Gastroesophageal sphincter (tissue), 4 donors: ENCODE results near the gene PBX1. TPM values are rescaled to one million over a fixed set of nuclear protein-coding genes. Genes with fewer than 3 reads are reported as not detected.

Experiments
- ATAC-seq: fragments of 150-250 bp; one replicate; pipeline ENCODE4 v1.9.1; 2016; ENCODE audit warnings: mild to moderate bottlenecking, moderate library complexity
- H3K27ac ChIP-seq, 4 donors: fragments of 200-600 bp; sonication (generic) in 3 of 4; 1 replicate in 3 of 4; 2 replicates in 1 of 4; pipeline ENCODE4 v1.5.1; 2016 to 2019
- H3K27me3 ChIP-seq: fragments of 200-600 bp; sonication (generic); one replicate; pipeline ENCODE4 v1.5.1; 2019
- H3K36me3 ChIP-seq, 2 donors: fragments of 200-600 bp; sonication (generic); one replicate each; pipeline ENCODE4 v1.5.1; 2019; ENCODE audit warnings: control low read depth in 1 of 2
- H3K4me1 ChIP-seq, 3 donors: fragments of 200-600 bp; sonication (generic); 1 replicate in 2 of 3; 2 replicates in 1 of 3; pipeline ENCODE4 v1.5.1; 2016 to 2019; ENCODE audit warnings: control low read depth in 2 of 3
- H3K4me3 ChIP-seq, 2 donors: fragments of 200-600 bp; sonication (generic); one replicate each; pipeline ENCODE4 v1.5.1; 2019; ENCODE audit warnings: mild to moderate bottlenecking in 1 of 2, moderate library complexity in 1 of 2
- H3K9me3 ChIP-seq, 3 donors: fragments of 200-600 bp; sonication (generic); one replicate each; pipeline ENCODE4 v1.5.1; 2017 to 2019; ENCODE audit warnings: control low read depth in 2 of 3
- CTCF ChIP-seq, 4 experiments: fragments of 200-600 bp in 2 of 4; fragments of 450-650 bp in 2 of 4; sonication (generic) in 1 of 4; IDR thresholded peaks; one replicate each; pipeline ENCODE4 v1.5.1; 2017 to 2019; ENCODE audit warnings: antibody characterized with exemption in 4 of 4, mild to moderate bottlenecking in 2 of 4, moderate library complexity in 2 of 4
- EP300 ChIP-seq: sonication (generic); formaldehyde crosslinking; IDR thresholded peaks from one replicate; pipeline ENCODE4 v1.6.1; 2017; ENCODE audit warnings: antibody characterized with exemption, mild to moderate bottlenecking
- POLR2A ChIP-seq, 2 donors: fragments of 450-650 bp; IDR thresholded peaks; one replicate each; pipeline ENCODE4 v1.6.1; 2017; ENCODE audit warnings: antibody characterized with exemption in 2 of 2, mild to moderate bottlenecking in 2 of 2, moderate library complexity in 1 of 2
- POLR2AphosphoS5 ChIP-seq: sonication (generic); formaldehyde crosslinking; IDR thresholded peaks from one replicate; pipeline ENCODE4 v1.6.1; 2017; ENCODE audit warnings: antibody characterized with exemption
- WGBS, 2 donors: methylation state at CpG; one replicate each; pipeline ENCODE4 v1.1.5; 2018; ENCODE audit warnings: low coverage in 1 of 2; 5-methylcytosine and 5-hydroxymethylcytosine counted together
- total RNA-seq, 4 donors: library from RNA; depleted of rRNA; stranded (reverse); fragments of >200 nt; gene quantifications; one replicate each; pipeline ENCODE4 v1.1.0, GENCODE V29; 2016

The PBX1 gene
- total RNA-seq, 4 donors from 2014 or later = 75.8 to 177 (median 140) TPM

- Histone ChIP-seq H3K4me3 (no peak overlapping the region), H3K9me3 (no peaks in the 10 kb centered on the region), H3K36me3 (no peaks in the 10 kb centered on the region), H3K27ac (peak overlapping the region; percentile 29 to 64 (median 60)), H3K4me1 (peaks cover 32 to 96% (median 36%) of the 10 kb centered on the region in 3 donors), H3K27me3 (no peaks in the 10 kb centered on the region)
- 44 to 53% methylated on average over 6 to 7 of the region's 7 CpGs for WGBS, 2 donors
- no peak for ATAC-seq
- no peak for TF ChIP-seq EP300
- TF ChIP-seq CTCF (IDR thresholded peaks at IDR 0.05) = no peak
- no peak for TF ChIP-seq POLR2AphosphoS5
- TF ChIP-seq POLR2A (IDR thresholded peaks at IDR 0.05) = no peak
Observed at GRCh38 chr1:164720440-164721227, 161.7 kb downstream of the PBX1 start.

DNA sequence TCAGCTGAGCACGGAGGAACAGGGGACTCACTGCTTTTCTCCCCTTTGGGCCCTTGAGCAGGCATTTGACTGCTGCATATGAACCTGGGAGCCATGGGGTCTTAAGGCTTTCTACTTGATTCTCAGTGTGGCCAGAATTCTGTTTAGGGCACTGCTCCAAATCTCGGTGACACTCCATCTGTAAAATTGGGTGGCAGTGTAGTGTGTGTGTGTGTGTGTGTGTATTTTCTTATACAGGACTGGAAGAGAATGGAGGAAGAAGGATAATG is 162.2 kb downstream of the PBX1 start:
- no peak for ATAC-seq
- TF ChIP-seq CTCF (IDR thresholded peaks at IDR 0.05) (no peak), EP300 (no peak), POLR2A (IDR thresholded peaks at IDR 0.05) (no peak), POLR2AphosphoS5 (no peak)
- Histone ChIP-seq H3K4me1 (peaks cover 35 to 96% (median 40%) of the 10 kb centered on the region in 3 donors), H3K4me3 (no peak overlapping the region), H3K36me3 (no peaks in the 10 kb centered on the region), H3K9me3 (no peaks in the 10 kb centered on the region), H3K27ac (peak overlapping the region; percentile 2 to 64 (median 60)), H3K27me3 (no peaks in the 10 kb centered on the region)
- WGBS, 2 donors = 0 to 18% methylated on average over 1 to 2 of the region's 2 CpGs

GRCh38 chr1:164723296-164723798 is 164.4 kb downstream of the PBX1 start:
- ATAC-seq = peak; percentile 38
- Histone ChIP-seq H3K27ac (peak overlapping the region in 3 of 4 donors; percentile 34 to 64 (median 64)), H3K36me3 (no peaks in the 10 kb centered on the region), H3K4me3 (no peak overlapping the region), H3K9me3 (no peaks in the 10 kb centered on the region), H3K27me3 (no peaks in the 10 kb centered on the region), H3K4me1 (peaks cover 32 to 90% (median 34%) of the 10 kb centered on the region in 3 donors)
- TF ChIP-seq EP300 = no peak
- peak in 2 of 4 experiments; percentile 11 to 28 for TF ChIP-seq CTCF (IDR thresholded peaks at IDR 0.05)
- 23 to 40% methylated on average over 6 to 9 of the region's 9 CpGs for WGBS, 2 donors

GRCh38 chr1:164725401-164725800 is 166.4 kb downstream of the PBX1 start:
- no peak for TF ChIP-seq POLR2AphosphoS5
- TF ChIP-seq CTCF (IDR thresholded peaks at IDR 0.05) = no peak
- no peak for TF ChIP-seq EP300
- no peak for TF ChIP-seq POLR2A (IDR thresholded peaks at IDR 0.05)
- Histone ChIP-seq H3K9me3 (no peaks in the 10 kb centered on the region), H3K27me3 (no peaks in the 10 kb centered on the region), H3K4me3 (no peak overlapping the region), H3K4me1 (peaks cover 21 to 72% (median 23%) of the 10 kb centered on the region in 3 donors), H3K36me3 (no peaks in the 10 kb centered on the region), H3K27ac (peak overlapping the region in 1 of 4 donors; percentile 22)
- 38 to 42% methylated on average over 4 of the region's 4 CpGs for WGBS, 2 donors
- ATAC-seq = no peak

DNA sequence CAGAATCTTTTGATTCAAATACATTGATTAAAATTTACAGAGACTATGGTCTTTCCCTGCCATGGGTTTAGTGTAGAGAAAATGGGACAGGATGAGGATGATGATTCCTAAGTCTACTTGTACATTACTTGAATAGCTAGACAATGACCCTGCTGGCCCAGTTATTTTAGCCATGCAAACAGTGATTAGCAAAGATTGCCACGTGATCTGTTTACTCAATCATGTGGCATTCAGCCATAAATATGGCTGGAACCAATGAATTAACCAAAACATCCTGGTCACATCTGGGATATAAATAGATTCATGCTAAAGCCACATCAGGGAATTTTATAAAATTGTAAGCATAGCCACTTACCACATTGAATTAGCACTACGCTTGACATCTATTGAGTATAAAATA is 167.3 kb downstream of the PBX1 start:
- no peaks in the 10 kb centered on the region for H3K9me3 ChIP-seq
- 47 to 55% methylated on average over 2 of the region's 2 CpGs for WGBS, 2 donors
- H3K36me3 ChIP-seq = no peaks in the 10 kb centered on the region
- peaks cover 15 to 71% (median 16%) of the 10 kb centered on the region in 3 donors for H3K4me1 ChIP-seq
- H3K4me3 ChIP-seq = no peak overlapping the region
- peak; percentile 61 for TF ChIP-seq POLR2AphosphoS5
- no peak for TF ChIP-seq CTCF (IDR thresholded peaks at IDR 0.05)
- peak overlapping the region in 2 of 4 donors; percentile 5 to 22 for H3K27ac ChIP-seq
- ATAC-seq = peak; percentile 51
- no peaks in the 10 kb centered on the region for H3K27me3 ChIP-seq
